Measurements from ENCODE around the gene PRKAG2.
"Not testable (repeated sequence)": the region's sequence is repeated elsewhere in the genome, so short reads cannot be mapped to it uniquely, and the experiment has no call there.

The PRKAG2 gene

DNA sequence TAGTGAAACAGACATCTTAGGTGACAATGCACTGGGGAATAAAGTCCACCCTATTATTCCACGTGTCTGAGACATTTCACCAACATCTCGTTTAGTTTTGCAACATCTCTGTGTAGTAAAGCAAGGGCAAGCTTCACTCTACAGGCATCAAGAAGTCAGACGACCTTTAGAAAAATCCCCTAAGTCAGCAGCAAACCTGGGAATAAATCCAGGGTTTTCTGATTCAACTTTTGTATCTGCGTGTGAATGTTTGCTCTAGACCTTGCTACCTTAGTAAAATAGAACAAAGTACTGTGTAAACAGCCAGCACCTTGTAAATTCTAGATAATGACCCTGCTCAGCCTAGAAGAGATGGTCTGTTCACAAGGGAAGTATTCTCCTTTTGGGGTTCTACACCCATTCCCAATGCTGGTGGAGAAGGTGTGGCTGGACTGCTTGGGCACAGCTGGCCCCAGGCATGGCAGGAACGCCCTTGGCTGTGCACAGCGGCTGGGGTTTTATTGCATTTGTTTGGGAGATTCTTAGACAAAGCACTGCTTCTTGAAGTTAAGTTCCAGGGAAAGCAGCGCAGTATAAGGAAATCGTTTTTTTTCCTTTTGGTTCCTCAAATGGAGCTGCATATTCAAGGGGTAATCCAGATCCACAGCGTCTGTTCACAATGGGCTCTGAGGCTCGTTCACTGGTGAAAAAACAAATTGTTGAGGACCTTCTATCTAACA, 41.0 kb upstream of the PRKAG2 start:
- H3K27me3 ChIP-seq (replicated peaks; ENCODE audit: control insufficient read depth, insufficient read depth, low read length) = no peaks in the 10 kb centered on the region; the same call in 1 of the 2 replicates
- TF ChIP-seq CTCF (IDR thresholded peaks at IDR 0.05; ENCODE audit: insufficient read depth, low read length, poor library complexity, severe bottlenecking) = no peak
- H3K36me3 ChIP-seq (ENCODE audit: control insufficient read depth, insufficient read depth, low read length) = no peaks in the 10 kb centered on the region
- no peak overlapping the region for H3K4me3 ChIP-seq (replicated peaks; ENCODE audit: low read depth, low read length)
- DNase-seq (ENCODE audit: extremely low read depth, insufficient read length) = no peak

- DNase-seq (ENCODE audit: extremely low read depth, insufficient read length) = no peak
- Histone ChIP-seq H3K27me3 (replicated peaks; ENCODE audit: control insufficient read depth, insufficient read depth, low read length) (no peaks in the 10 kb centered on the region; the same call in 1 of the 2 replicates), H3K4me3 (replicated peaks; ENCODE audit: low read depth, low read length) (no peak overlapping the region), H3K36me3 (ENCODE audit: control insufficient read depth, insufficient read depth, low read length) (no peaks in the 10 kb centered on the region)
- no peak for TF ChIP-seq CTCF (IDR thresholded peaks at IDR 0.05; ENCODE audit: insufficient read depth, low read length, poor library complexity, severe bottlenecking)
Observed at GRCh38 chr7:151914051-151914450, 37.1 kb upstream of the PRKAG2 start.

GRCh38 chr7:151910655-151911054, 33.7 kb upstream of the PRKAG2 start:
- H3K27me3 ChIP-seq (replicated peaks; ENCODE audit: control insufficient read depth, insufficient read depth, low read length); H3K4me3 ChIP-seq (replicated peaks; ENCODE audit: low read depth, low read length); H3K36me3 ChIP-seq (ENCODE audit: control insufficient read depth, insufficient read depth, low read length); DNase-seq (ENCODE audit: extremely low read depth, insufficient read length): not testable (repeated sequence)

DNA sequence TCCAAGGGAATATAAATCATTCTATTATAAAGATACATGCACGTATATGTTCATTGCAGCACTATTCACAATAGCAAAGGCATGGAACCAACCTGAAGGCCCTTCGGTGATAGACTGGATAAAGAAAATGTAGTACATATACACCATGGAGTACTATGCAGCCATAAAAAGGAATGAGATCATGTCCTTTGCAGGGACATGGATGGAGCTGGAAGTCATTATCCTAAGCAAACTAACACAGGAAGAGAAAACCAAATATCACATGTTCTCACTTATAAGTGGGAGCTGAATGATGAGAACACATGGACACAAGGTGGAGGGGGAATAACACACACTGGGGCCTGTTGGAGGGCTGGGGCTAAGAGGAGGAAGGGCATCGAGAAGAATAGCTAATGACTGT, 30.2 kb upstream of the PRKAG2 start:
- DNase-seq (ENCODE audit: extremely low read depth, insufficient read length); H3K4me3 ChIP-seq (replicated peaks; ENCODE audit: low read depth, low read length); H3K36me3 ChIP-seq (ENCODE audit: control insufficient read depth, insufficient read depth, low read length); H3K27me3 ChIP-seq (replicated peaks; ENCODE audit: control insufficient read depth, insufficient read depth, low read length): not testable (repeated sequence)

DNA sequence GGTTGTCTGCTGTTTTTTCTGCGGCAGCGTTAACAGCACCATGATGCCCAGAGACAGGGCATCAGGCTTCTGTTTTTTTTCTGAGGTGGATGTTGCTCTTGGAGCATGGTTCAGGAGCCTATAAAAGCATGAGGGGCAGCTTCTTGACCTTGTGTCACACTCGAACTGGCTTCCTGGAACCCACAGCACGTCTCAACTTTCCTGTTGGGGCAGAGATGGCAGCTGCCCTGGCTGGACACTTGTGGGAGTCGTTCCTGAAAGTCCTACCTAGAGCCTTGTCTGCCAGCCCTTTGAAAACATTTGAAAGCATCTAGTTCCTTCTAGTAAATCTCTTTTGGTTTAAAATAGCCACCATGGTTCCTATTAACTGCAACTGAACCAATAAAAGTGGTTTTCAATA, 28.9 kb upstream of the PRKAG2 start:
- DNase-seq (ENCODE audit: extremely low read depth, insufficient read length) = no peak
- Histone ChIP-seq H3K36me3 (ENCODE audit: control insufficient read depth, insufficient read depth, low read length) (no peaks in the 10 kb centered on the region), H3K4me3 (replicated peaks; ENCODE audit: low read depth, low read length) (no peak overlapping the region), H3K27me3 (replicated peaks; ENCODE audit: control insufficient read depth, insufficient read depth, low read length) (no peaks in the 10 kb centered on the region; the same call in 1 of the 2 replicates)
- TF ChIP-seq CTCF (IDR thresholded peaks at IDR 0.05; ENCODE audit: insufficient read depth, low read length, poor library complexity, severe bottlenecking) = no peak

- H3K36me3 ChIP-seq (ENCODE audit: control insufficient read depth, insufficient read depth, low read length) = no peaks in the 10 kb centered on the region
- DNase-seq (ENCODE audit: extremely low read depth, insufficient read length) = no peak
- no peaks in the 10 kb centered on the region; the same call in 1 of the 2 replicates for H3K27me3 ChIP-seq (replicated peaks; ENCODE audit: control insufficient read depth, insufficient read depth, low read length)
- TF ChIP-seq CTCF (IDR thresholded peaks at IDR 0.05; ENCODE audit: insufficient read depth, low read length, poor library complexity, severe bottlenecking) = no peak
- no peak overlapping the region for H3K4me3 ChIP-seq (replicated peaks; ENCODE audit: low read depth, low read length)
Observed at GRCh38 chr7:151905353-151905752, 28.4 kb upstream of the PRKAG2 start.

DNA sequence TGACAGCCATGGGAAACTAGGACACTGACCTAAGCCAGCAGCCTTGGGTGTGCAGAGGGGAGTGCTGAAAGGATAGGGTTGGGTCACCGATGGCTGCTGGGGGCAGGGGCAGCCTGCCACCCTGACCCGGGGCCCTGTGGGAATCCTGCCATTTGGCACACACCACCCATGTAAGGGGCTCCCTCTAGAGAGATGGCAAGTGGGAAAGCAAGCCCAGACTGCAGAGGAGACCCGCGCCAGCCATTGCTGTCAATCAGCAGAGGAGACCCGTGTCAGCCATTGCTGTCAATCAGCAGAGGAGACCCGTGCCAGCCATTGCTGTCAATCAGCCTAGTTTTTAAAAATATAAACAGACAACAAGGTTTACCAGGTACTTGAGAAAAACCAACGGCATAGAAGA, 27.4 kb upstream of the PRKAG2 start:
- no peak for DNase-seq (ENCODE audit: extremely low read depth, insufficient read length)
- H3K4me3 ChIP-seq (replicated peaks; ENCODE audit: low read depth, low read length) = no peak overlapping the region
- TF ChIP-seq CTCF (IDR thresholded peaks at IDR 0.05; ENCODE audit: insufficient read depth, low read length, poor library complexity, severe bottlenecking) = no peak
- H3K27me3 ChIP-seq (replicated peaks; ENCODE audit: control insufficient read depth, insufficient read depth, low read length) = no peaks in the 10 kb centered on the region; the same call in 1 of the 2 replicates
- no peaks in the 10 kb centered on the region for H3K36me3 ChIP-seq (ENCODE audit: control insufficient read depth, insufficient read depth, low read length)
